ENCODE results near the gene TSPAN15. TPM values are rescaled to one million over a fixed set of nuclear protein-coding genes. Genes with fewer than 3 reads are reported as not detected.

TSPAN15 gene
- total and polyA plus RNA-seq, 3 donors from 2014 or later = 29.7 to 37.5 (median 35.3) TPM

- 75 to 84% methylated on average over 6 to 18 of the region's 18 CpGs for WGBS, 2 donors
- H3K4me1 ChIP-seq = peaks cover 14% of the 10 kb centered on the region
- no peaks in the 10 kb centered on the region for H3K27me3 ChIP-seq
- no peak overlapping the region for H3K4me3 ChIP-seq
- H3K27ac ChIP-seq = peak overlapping the region in 1 of 2 donors; percentile 59
- no peaks in the 10 kb centered on the region for H3K36me3 ChIP-seq (ENCODE audit: low read depth, missing control alignments)
- peak; percentile 8 for DNase-seq
- intact Hi-C loops (cut with DNase I; ENCODE audit: low total_unique reads) = no loop called here
- H3K9me3 ChIP-seq = no peaks in the 10 kb centered on the region
- TF ChIP-seq CTCF (IDR thresholded peaks at IDR 0.05) (no peak), POLR2A (IDR thresholded peaks at IDR 0.05) (no peak)
Measured at GRCh38 chr10:69503001-69503895, 52.0 kb downstream of the TSPAN15 start.

GRCh38 chr10:69503896-69504265 lies 52.6 kb downstream of the TSPAN15 start:
- intact Hi-C loops (cut with DNase I; ENCODE audit: low total_unique reads) = no loop called here
- Histone ChIP-seq H3K36me3 (ENCODE audit: low read depth, missing control alignments) (no peaks in the 10 kb centered on the region), H3K27me3 (no peaks in the 10 kb centered on the region), H3K27ac (no peak overlapping the region), H3K4me3 (no peak overlapping the region), H3K4me1 (peaks cover 14% of the 10 kb centered on the region), H3K9me3 (no peaks in the 10 kb centered on the region)
- TF ChIP-seq CTCF (IDR thresholded peaks at IDR 0.05) = no peak
- no peak for TF ChIP-seq POLR2A (IDR thresholded peaks at IDR 0.05)
- WGBS, 2 donors = 89 to 90% methylated on average over 2 to 11 of the region's 11 CpGs
- DNase-seq = no peak

- Histone ChIP-seq H3K4me1 (peaks cover 14% of the 10 kb centered on the region), H3K36me3 (ENCODE audit: low read depth, missing control alignments) (no peaks in the 10 kb centered on the region), H3K27ac (no peak overlapping the region), H3K4me3 (no peak overlapping the region), H3K9me3 (no peaks in the 10 kb centered on the region), H3K27me3 (no peaks in the 10 kb centered on the region)
- WGBS, 2 donors = 97 to 100% methylated on average over 2 to 6 of the region's 6 CpGs
- peak; percentile 4 for DNase-seq
- TF ChIP-seq POLR2A (IDR thresholded peaks at IDR 0.05) = no peak
- intact Hi-C loops (cut with DNase I; ENCODE audit: low total_unique reads) = loop anchor here (5.0 kb wide), 1 partner anchor 77 kb away; no protein-coding TSS in a partner anchor
Measured at GRCh38 chr10:69504576-69505250, 53.4 kb downstream of the TSPAN15 start.

- Histone ChIP-seq H3K9me3 (no peaks in the 10 kb centered on the region), H3K36me3 (ENCODE audit: low read depth, missing control alignments) (no peaks in the 10 kb centered on the region), H3K27ac (no peak overlapping the region), H3K4me3 (no peak overlapping the region), H3K27me3 (no peaks in the 10 kb centered on the region), H3K4me1 (peaks cover 14% of the 10 kb centered on the region)
- intact Hi-C loops (cut with DNase I; ENCODE audit: low total_unique reads) = loop anchor here (5.0 kb wide), 1 partner anchor 78 kb away; no protein-coding TSS in a partner anchor
- 87 to 93% methylated on average over 12 to 15 of the region's 15 CpGs for WGBS, 2 donors
- DNase-seq = peak; percentile 11
- no peak for TF ChIP-seq CTCF (IDR thresholded peaks at IDR 0.05)
- TF ChIP-seq POLR2A (IDR thresholded peaks at IDR 0.05) = no peak
Measured at GRCh38 chr10:69505636-69506318, 54.5 kb downstream of the TSPAN15 start.

GRCh38 chr10:69506487-69506833 lies 55.2 kb downstream of the TSPAN15 start:
- no peaks in the 10 kb centered on the region for H3K27me3 ChIP-seq
- no peak for TF ChIP-seq POLR2A (IDR thresholded peaks at IDR 0.05)
- no peak for TF ChIP-seq CTCF (IDR thresholded peaks at IDR 0.05)
- DNase-seq = peak; percentile 4
- WGBS, 2 donors = 86 to 100% methylated on average over 3 of the region's 3 CpGs
- H3K4me3 ChIP-seq = no peak overlapping the region
- H3K4me1 ChIP-seq = peaks cover 10% of the 10 kb centered on the region
- H3K27ac ChIP-seq = no peak overlapping the region
- intact Hi-C loops (cut with DNase I; ENCODE audit: low total_unique reads) = loop anchor here (5.0 kb wide), 1 partner anchor 79 kb away; no protein-coding TSS in a partner anchor
- H3K9me3 ChIP-seq = no peaks in the 10 kb centered on the region
- H3K36me3 ChIP-seq (ENCODE audit: low read depth, missing control alignments) = no peaks in the 10 kb centered on the region

Data from testis (tissue), 3 donors.